Activated T-cell treated with anti-CD3 and anti-CD28 coated beads for 4 hours (primary cell): ENCODE data around the gene CHSY1.
"Not testable (repeated sequence)": the region's sequence is repeated elsewhere in the genome, so short reads cannot be mapped to it uniquely, and the experiment has no call there.

Experiments used
- DNase-seq: peaks from one replicate; pipeline ENCODE4 v3.0.0-alpha.2; 2020

CHSY1 gene

GRCh38 chr15:101132390-101133180 lies 119.3 kb downstream of the CHSY1 start:
- no peak for DNase-seq

DNA sequence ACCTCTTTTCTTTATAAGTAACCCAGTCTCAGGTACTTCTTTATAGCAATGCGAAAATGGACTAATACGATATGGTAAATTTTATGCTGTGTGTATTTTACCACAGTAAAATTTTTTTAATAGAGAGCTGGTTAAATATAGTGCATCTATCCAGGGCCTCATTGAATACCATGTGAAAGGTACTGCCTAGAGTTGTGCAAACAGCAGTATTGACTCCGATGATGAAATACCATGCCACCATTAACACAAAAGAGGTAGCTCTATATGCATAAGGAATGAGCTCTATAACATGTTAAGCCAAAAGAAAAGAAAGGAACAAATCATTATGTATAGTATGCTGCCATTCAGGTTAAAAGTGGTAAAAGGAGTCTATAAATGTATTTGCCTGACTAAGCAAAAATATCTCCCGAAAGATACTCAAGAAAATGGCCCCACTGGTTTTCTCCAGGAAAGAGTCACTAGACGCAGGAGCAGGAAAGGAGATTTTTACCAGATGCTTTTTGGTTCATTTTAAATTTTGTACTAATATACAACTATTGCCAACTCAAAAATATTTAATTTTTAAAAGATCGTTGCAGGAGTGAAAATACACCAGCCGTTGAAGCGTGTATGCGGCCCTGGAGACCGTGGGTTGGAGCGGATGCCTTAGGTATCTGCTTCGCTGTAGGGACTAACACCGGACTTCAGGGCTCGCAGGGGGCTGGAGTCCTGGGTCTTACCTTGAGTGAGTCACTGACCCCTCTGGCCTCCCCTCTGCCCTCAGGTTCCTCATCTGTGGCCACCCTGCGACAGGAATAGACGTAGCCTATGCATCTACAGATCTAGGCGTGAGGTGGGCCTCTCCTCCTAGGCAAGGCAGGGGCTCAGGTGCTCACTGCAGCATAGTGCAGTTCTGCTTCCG lies 120.1 kb downstream of the CHSY1 start:
- no peak for DNase-seq

- DNase-seq: no peak
Measured at GRCh38 chr15:101129851-101130380, 121.9 kb downstream of the CHSY1 start.

GRCh38 chr15:101128221-101129015 lies 123.4 kb downstream of the CHSY1 start:
- DNase-seq: no peak

DNA sequence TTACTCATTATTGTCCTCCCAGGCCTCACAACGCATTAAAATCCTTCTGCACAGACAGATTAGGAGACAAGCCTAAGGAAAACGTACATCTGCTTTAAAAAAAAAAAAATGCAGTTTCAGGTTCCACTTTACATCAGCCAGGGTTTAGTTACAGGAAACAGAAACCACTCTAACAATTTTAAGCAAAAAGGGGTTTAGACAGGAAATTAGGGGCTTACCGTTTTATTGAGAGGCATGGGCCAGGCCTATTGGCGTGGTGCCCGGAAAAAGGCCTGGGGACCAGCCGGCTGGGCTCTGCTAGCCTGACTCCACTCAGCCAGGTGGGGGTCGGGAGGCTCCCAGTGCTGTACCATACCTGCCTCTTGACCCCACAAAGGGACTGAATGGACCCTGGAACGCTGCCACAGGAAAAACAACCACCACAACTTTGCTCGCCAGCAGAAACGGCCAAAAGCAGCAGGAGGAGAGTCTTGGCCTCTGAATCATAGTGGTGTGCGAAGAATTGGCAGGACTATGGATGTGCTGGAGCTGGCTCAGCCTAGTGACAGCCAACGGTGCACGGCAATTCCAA lies 124.3 kb downstream of the CHSY1 start:
- DNase-seq: peak; percentile 24

DNA sequence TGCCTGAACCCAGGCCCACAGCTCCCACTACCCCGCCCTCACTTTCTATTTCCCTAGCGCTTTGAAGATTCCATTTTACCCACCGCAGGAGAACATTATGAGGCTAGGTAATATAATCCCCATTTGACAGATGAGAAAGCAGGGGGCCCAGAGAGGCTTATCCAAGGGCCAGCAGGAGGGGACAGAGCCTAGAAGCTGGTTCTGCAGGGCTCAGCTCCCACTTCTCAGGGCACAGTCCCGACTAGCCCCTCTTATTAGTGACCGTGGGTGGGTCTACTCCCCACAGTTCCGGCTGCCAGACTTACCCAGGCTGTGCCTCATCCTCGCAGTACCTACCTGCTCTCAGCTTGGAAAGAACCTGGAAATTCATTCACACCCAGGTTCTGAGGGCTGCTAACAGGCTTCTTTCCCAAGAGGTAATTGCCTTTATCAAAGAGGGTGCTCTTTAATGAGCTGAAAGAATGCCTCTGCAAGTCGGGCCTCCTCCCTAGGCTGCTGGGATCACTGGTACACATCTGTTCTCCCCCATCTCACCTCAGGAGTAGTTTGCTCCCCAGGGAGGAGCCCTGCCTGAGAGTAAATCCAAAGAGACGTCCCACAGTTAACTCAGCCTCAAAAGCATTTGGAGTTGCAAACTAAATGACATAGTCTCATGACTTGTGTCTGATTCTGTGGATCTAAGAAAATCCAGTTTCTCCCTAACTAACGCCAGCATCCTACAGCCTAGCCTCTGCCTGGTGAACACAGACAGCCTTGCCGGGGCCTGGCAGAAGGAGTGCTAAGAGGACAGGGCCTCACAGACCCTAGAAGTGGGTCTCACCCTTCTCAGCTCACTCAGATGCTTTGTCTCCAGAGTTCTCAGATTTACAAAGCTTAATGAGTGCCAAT lies 125.0 kb downstream of the CHSY1 start:
- no peak for DNase-seq

DNA sequence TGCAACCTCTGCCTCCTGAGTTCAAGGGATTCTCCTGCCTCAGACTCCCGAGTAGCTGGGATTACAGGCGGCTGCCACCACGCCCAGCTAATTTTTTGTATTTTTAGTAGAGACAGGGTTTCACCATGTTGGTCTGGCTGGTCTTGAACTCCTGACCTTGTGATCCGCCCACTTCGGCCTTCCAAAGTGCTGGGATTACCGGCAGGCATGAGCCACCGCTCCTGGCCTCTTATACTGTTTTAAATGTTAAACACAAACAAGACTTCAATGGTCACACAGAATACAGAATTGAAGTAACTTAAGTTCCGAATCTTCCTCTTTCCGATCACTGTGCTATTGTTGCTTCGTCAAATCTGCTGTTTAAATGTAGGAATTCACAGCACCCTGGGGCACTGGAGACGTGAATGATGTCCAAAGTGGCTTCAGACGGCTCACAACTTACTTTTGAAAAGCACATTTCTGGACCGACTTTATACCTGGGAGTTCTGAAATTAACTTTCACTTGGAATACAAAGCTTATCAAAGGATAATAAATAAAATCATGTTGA lies 125.9 kb downstream of the CHSY1 start:
- not testable (repeated sequence) for DNase-seq
